NCI-H2227 (cell line): ENCODE measurements around the gene ACAP3.
A peak's percentile ranks its signal among the peaks of the same experiment; 100 is the strongest.
"Not testable (repeated sequence)": the region's sequence is repeated elsewhere in the genome, so short reads cannot be mapped to it uniquely, and the experiment has no call there.

ENCODE experiments used
- DNase-seq: peaks from one replicate; lab custom pipeline; 2025; ENCODE audit not compliant: unreplicated experiment; lab: John Stamatoyannopoulos, UW

Gene ACAP3

GRCh38 chr1:1330366-1331067 is 22.8 kb upstream of the ACAP3 start:
- no peak for DNase-seq

GRCh38 chr1:1329304-1330210 is 21.8 kb upstream of the ACAP3 start:
- no peak for DNase-seq

- DNase-seq: no peak
Measured at GRCh38 chr1:1328254-1328653, 20.5 kb upstream of the ACAP3 start.

- no peak for DNase-seq
Measured at GRCh38 chr1:1327291-1327690, 19.6 kb upstream of the ACAP3 start.

GRCh38 chr1:1326075-1326605 is 18.4 kb upstream of the ACAP3 start:
- DNase-seq: no peak

GRCh38 chr1:1325288-1326074 is 17.8 kb upstream of the ACAP3 start:
- no peak for DNase-seq

GRCh38 chr1:1324524-1325287 is 17.0 kb upstream of the ACAP3 start, which contains the start of the genes CPTP and INTS11:
TSS of gene CPTP (plus strand) at chr1:1324802. CDS start at chr1:1326911, 2,109 bp downstream.
TSS of gene INTS11 (minus strand) at chr1:1324660. CDS start at chr1:1324608, 52 bp downstream.
- peak; percentile 96 for DNase-seq

- no peak for DNase-seq
Measured at GRCh38 chr1:1324084-1324523, 16.4 kb upstream of the ACAP3 start.

GRCh38 chr1:1322952-1323351 is 15.2 kb upstream of the ACAP3 start:
- DNase-seq: no peak

- DNase-seq: no peak
Measured at GRCh38 chr1:1322418-1322817, 14.7 kb upstream of the ACAP3 start.

- no peak for DNase-seq
Measured at GRCh38 chr1:1321477-1321876, 13.7 kb upstream of the ACAP3 start.

GRCh38 chr1:1320666-1321448 is 13.1 kb upstream of the ACAP3 start:
- no peak for DNase-seq

- no peak for DNase-seq
Measured at GRCh38 chr1:1319646-1319941, 11.9 kb upstream of the ACAP3 start.

GRCh38 chr1:1318777-1319645 is 11.3 kb upstream of the ACAP3 start:
- no peak for DNase-seq

- DNase-seq: no peak
Measured at GRCh38 chr1:1318131-1318652, 10.5 kb upstream of the ACAP3 start.

- no peak for DNase-seq
Measured at GRCh38 chr1:1317420-1317819, 9.7 kb upstream of the ACAP3 start.

- DNase-seq: not testable (repeated sequence)
Measured at GRCh38 chr1:1316199-1316598, 8.5 kb upstream of the ACAP3 start.

- peak; percentile 87 for DNase-seq
Measured at GRCh38 chr1:1315435-1315954, 7.8 kb upstream of the ACAP3 start.
